GM18867 (cell line): ENCODE measurements around the gene RHEB.

Source experiments
- ATAC-seq: cut with Tn5 transposase; IDR thresholded peaks from one replicate; pipeline ENCODE4 v1.9.1; 2021; ENCODE audit warnings: mild to moderate bottlenecking, moderate library complexity; ENCODE audit not compliant: unreplicated experiment

The RHEB gene

GRCh38 chr7:151477867-151478266 lies 41.8 kb downstream of the RHEB start:
- ATAC-seq, result no peak

GRCh38 chr7:151472644-151473380 lies 46.9 kb downstream of the RHEB start:
- peak; percentile 31 for ATAC-seq

DNA sequence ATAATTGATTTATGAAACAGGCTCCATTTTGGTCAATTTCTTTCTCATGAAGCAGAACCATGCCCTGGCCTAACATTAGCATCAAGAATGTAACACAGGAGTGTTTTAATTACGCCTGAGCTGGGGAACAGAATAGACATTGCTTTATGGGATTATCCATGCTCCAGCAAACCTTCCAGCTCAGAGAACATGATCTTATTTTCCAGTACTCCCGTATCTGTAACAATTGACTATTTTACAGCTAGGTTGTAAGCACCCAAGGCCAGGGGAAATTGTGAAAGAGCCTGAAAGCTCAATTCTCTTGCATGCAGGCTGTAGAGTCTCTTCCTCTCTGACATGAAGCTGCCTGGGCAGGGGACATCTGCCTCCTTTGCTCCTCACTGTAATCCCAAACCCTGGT lies 49.0 kb downstream of the RHEB start:
- no peak for ATAC-seq

DNA sequence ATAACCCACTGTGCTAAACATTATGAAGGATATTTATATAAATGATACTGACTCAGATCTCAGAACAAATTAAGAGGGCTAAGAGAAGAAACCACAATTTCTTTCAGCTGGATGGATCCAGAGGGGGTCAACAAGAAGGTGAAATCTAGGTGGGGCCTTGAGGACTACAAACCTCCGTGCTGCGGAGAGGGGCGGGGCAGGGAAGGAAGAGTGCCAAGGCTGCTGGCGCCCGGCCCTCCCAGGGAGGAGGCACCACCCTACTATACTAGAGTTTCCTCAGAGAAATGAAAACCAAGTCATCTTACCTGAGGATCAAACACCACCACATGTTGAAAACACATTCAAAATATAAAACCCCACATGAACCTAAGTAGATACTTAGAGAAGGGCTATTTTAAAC lies 50.4 kb downstream of the RHEB start:
- no peak for ATAC-seq

DNA sequence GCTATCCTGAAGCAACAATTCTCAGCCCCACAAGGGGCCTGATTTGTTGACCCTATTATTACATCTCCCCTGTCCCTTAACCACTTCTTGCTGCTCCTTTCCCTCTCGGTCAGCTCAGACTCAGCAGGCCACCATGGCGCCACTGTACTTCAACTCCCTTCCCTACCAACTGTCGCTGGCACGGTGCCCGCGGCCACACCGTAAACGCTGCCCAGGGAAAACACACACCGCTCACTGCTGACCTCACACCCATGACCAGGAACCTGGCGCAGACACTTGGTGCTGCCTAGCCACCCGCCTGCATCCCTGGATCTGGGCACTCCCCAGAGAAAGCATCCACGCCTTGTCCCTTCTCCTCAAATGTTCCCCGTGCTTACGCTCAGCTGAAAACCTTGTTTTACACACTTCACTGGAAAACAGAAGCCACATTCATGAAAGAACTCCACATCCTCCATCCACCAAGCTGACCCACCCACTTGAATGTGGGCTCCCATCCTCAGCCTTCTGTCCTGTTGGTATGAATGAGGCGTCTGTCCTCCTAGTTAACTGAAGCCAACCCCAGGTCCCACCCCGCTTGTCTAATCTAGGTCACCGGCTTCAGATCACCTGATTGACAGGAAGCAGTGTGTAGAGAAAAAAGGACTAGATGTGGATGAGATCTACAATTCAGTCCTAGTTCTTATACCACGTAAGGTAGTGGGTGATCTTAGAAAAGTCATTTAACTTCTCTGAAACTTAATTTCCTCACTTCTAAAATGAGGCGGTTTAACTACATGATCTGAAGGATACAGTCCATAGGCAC lies 51.3 kb downstream of the RHEB start:
- no peak for ATAC-seq

DNA sequence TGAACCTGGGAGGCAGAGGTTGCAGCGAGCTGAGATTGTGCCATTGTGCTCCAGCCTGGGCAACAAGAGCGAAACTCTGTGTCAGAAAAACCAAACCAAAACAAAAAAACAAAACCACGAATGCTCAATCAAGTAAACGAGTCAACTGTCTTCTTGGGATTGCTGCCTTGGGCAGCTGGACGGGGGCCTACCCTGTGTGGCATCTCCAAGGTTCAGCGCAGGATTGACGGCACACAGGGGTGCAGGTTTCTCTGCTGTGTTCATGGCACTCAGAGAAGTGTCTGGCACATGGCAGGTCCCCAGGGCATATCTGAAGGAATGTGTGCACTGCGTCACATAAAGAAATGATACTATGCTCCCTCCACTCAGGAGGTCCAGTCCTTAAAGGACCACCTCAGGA lies 54.5 kb downstream of the RHEB start:
- no peak for ATAC-seq

DNA sequence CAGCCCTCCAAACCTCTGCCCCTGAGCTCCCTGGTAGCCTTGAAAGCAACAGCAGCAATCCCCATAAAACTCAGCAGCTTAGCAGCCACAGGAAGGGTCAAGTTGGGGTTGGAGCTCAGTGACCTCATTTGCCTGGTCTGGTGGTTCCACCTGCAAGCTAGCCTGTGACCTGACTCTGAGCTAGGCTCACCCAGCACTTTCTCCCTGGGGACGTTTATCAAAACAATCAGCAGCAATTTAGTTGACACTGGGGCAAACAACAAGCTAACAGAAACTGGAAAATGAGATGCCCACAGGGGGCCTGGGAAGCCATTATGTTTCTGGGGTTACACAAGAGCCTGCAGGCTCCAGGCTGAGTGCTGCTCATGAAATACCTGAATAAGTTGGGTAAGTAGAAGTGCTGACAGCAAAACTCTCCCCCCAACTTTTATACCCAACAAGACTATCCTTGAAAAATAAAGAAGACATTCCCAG lies 57.4 kb downstream of the RHEB start:
- no peak for ATAC-seq

DNA sequence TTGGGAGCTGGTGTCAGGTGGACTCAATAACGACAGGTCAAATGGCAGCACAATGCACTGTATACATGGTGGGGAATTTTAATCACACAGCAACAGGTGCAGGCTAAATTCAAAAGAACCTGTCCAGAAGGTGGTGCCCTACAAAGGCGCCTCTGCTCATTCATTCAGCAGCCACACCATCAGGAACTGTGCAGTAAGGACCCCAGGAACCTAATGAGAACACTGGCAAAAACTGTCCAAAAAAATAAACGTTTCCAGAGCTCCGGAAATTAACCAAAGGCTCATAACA lies 57.8 kb downstream of the RHEB start:
- no peak for ATAC-seq

DNA sequence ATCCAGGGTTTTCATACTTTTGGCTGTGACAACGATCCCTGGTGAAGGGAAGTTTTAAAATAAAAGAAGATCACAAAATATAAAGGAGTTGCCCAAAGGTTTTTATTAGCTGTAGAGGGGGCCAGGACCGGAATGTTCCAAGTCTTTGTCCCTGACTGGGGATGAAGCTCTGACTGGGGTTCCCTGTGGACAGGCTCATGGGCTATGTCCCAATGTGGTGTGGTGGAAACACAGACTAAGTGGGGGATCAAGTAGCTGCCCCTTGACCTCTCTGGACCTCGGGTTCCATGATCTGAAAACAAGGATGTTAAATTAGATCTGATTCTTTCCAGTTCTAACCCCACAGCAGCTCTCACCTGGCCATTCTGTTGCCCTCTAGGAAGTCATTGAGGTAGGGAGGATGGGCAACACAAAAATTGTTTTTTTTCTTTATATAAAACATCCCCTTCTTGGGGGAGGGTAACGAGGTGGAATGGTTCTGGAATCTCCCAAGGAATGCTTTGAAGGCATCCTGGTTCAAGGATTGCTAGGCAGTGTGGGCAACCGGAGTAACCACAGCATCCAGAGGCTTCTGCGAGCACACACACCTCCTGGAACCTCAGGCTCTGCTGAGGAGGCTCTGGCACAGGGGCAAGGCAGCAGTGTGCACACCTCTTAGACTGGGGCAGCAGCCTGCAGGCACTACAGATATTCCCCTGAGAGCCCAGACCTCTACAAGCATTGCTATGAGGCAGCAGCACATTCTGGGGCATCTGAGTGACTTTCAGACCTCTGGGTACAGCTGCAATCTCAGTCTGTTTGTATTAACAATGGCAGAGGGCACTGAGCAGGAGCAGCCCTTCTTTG lies 58.4 kb downstream of the RHEB start:
- no peak for ATAC-seq

DNA sequence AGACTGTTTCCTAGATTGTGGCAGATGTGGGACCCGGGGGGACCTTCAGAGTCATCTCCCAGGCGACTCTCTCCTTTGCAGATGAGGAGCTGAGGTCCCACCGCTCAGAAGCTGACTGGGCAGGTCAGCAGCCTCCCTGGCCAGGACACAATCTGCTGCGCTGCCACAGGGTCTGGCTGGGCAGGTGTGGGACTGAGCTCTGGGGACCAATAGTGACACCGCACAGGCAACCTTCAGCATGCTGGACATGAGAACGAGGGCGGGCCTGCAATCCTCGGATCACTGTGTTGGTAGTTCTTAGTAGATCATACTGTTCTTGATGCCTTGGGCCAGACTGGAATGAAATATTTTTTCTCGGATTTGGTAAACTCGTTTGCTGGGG lies 59.2 kb downstream of the RHEB start:
- no peak for ATAC-seq

DNA sequence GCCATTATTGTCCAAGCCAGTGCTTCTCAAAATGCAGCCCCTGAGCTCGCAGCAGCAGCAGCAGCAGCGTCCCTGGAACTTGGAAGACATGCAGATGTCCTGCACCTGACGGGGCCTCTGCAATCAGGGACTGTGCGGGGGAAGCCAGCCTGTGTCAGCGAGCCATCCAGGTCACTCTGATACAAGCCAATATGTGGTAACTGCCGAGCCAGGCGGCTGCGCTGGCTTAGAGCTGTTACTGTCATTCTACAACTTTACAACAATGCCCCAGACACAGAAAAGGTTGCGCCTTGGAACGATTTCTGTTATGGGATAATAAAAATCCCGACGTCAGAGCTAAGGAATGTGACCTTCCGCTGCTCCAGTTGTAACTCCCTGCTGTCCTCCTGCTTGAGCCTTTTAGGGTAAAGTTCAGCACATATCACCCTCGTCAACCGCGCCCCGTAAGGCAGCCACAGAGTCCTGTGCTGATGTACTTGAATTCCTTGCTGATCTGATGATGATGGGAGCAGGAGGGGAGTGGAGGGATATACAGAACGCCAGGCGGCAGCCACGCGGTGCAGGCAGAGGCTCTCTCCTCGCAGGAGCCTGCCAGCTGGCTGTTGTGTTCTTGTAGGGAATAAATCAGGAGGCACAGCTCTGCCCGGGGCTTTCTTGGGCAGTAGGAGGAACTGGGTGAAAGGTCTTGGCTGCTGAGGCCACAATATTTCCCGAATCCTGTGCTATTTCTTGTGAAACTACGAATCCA lies 59.8 kb downstream of the RHEB start:
- no peak for ATAC-seq

DNA sequence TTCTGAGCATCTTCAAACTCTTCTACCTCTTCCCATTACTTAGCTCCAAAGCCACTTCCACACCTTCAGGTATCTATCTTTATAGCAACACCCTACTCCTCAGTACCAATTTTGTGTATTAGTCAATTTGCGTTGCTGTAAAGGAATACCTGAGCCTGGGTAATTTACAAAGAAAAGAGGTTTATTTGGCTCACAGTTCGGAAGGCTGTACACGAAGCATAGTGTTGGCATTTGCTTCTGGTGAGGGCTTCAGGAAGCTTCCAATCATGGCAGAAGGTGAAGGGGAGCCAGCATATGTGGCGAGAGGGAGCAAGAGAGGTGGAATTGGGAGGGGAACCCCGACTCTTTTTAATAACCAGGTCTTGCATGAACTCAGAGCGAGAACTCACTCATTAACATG lies 62.2 kb downstream of the RHEB start:
- no peak for ATAC-seq

GRCh38 chr7:151456782-151457181 lies 62.9 kb downstream of the RHEB start:
- no peak for ATAC-seq

GRCh38 chr7:151456276-151456675 lies 63.4 kb downstream of the RHEB start:
- no peak for ATAC-seq

DNA sequence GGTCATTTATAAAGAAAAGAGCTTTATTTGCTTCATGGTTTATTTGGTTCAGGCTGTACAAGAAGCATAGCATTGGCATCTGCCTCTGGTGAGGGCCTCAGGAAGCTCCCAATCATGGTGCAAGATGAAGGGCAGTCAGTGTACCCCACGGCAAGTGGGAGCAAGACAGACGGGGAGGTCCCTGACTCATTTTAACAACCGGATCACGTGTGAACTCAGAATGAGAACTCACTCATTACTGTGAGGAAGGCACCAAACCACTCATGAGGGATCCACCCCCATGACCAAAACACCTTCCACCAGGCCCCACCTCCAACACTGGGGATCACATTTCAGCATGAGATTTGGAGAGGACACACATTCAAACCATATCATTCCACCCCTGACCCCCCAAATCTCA lies 64.0 kb downstream of the RHEB start:
- no peak for ATAC-seq

DNA sequence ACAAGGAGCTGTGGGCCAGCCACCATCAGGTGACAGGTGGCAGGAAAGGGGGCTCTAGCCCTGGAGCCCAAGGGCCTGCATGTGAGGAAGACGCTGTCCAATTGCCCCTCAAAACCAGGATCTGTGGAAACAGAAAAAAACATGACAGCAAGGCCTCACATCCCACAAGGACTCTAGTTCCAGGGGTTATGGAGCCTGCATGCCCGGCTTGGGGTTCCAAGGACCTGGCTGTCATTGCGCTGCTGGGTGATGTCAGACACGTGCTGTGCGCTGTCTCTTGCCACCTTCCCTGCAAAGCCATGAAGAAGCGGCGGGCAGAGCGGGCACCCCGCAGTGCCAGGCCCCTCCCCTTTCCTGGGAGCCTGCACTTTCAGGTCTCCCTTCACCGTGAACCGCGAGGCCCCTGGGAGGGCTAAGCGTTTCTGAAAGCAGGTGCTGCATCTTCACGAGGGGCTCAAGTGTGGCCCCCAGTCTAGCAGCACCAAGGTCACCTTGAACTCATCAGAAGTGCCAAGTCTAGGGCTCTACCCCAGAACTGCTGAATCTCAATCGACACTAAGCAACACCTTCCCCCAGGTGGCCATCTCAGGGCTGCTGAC lies 64.7 kb downstream of the RHEB start:
- no peak for ATAC-seq

DNA sequence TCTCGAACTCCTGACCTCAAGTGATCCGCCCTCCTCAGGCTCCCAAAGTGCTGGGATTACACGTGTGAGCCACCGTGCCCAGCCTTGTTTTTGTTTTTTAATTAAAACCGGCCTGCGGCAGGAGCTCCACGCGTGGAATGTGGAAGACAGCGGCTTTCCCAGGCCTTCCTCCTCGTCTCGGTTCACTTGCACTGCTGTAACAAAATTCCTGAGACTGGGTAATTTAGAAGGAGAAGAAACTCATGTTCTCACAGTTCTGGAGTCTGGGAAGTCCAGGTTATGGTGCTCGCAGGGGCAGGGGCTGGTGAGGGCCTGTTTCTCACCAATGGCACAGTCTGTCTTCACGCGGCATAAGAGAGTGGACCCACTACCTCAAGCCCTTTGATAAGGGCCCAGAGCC lies 65.4 kb downstream of the RHEB start:
- no peak for ATAC-seq

GRCh38 chr7:151453326-151453791 lies 66.3 kb downstream of the RHEB start:
- no peak for ATAC-seq

GRCh38 chr7:151452680-151453325 lies 66.9 kb downstream of the RHEB start:
- no peak for ATAC-seq
